NCI-H446 (cell line): ENCODE measurements around the gene COLEC12.
"Not testable (repeated sequence)": the region's sequence is repeated elsewhere in the genome, so short reads cannot be mapped to it uniquely, and the experiment has no call there.

Experiments used
- DNase-seq, 2 experiments: peaks; one replicate each; lab custom pipeline; 2025; lab: John Stamatoyannopoulos, UW

The COLEC12 gene

DNA sequence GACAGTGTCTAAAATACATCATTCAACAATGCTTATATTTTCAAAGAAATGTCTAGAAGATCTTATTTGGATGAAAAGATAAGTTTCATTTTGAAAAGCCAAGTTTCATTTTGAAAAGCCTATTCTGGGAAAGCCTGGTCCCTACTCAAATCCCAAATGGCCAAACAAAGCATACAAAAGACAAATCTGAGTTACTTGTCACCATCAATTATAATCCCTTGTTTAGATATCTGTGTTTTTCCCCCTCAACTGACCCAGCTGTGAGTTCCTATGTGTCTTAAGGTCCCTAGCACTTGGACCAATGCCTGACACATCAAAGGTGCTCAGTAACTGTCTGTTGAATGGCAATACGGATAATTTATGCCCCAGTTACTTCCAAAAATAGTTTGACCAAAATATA, 180.3 kb downstream of the COLEC12 start:
- DNase-seq = no peak

DNA sequence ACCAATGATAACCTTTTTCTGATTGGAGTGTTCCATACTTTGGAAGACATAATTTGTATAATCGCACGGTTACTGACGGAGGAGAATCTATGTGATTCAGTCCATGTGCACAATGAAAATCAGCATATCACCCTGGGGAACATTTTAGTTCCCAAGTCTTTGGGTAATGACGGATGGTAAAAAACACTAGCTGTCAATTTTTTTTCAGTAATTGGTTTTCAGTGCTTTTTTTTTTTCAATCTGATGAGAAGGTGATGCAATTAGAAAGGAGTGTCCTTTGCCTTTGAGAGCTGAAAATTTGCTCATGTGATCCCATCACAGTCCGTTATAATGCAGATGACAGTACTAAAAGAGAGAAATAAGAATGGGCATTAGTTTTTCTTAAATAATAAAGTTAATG, 180.8 kb downstream of the COLEC12 start:
- DNase-seq = no peak

DNA sequence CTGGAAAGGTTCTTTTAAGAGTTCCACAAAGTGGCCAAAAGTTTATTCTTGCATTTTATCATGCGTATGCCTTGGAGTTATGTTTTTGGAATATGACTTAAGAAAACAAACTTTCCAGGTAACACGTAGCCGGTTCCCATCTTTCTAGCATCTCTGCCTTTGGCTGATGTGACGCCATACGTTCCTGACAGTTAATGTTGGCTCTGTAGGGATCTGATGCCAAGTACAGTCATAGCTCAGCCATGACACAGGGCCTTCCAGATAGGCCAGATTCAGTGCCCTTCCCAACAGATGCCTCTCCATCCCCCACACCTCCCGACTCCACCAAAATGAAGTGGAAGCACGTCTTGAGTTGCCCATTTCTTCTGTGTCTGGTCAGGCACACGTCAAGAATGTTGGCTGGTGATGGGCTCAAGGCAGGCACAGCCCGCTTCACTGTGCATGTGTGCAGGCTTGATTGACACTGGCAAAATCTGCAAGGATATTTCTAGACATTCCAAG, 181.7 kb downstream of the COLEC12 start:
- DNase-seq = no peak

DNA sequence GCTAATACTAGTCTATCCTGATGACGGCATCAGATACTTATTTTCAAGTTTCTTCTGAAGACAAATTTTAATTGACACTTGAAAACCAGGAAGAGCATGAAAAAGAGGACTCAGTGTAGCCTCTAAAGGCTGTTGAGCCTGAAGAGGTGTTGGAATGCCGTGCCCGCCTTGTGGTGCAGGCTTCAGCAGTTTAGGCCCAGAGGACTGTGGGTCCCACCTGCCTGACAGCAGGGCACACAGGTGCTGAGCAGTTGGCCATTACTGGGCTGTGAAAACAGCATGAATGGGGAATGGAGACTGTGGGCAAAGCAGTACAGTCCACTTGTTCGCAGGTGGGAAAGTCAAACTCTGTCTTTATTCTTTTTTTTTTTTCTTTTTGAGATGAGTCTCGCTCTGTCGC, 182.9 kb downstream of the COLEC12 start:
- DNase-seq = no peak

DNA sequence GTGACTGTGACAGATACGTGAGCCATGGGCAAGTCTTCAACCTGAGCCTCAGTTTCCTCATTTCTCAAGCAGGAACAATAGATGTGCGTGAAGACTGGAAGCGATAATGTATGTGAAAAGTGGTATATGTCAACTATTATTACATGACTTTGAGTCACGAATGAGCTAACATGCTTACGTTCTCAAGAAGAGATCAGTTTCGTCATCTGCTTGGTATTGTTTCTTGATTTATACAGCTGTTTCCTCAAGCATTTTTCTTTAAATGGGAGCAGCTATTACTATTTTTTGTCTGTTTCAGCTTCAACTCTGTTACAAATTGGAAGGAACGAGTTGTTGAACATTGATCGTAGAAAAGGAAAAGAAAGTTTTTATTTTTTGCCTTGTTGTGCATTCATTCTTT, 184.1 kb downstream of the COLEC12 start:
- DNase-seq = no peak

DNA sequence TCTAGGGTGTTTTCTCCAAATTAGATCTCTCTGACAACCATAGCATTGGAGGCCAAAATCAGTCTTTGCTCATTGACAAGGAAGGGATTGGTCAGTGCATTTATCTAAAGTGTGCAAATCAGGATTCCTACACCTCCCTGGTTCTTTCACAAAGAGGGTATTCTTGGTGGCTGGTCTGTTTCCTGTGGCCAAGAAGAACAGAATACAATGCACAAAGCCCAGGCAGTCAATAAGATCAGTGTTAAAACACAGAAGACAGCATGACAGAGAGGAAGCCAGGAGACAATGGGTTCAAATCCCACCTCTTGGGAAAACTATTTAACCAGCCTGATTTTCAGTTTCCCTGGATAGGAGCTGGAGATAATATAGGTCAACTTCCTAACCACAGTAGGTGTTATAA, 186.6 kb downstream of the COLEC12 start:
- DNase-seq = no peak

DNA sequence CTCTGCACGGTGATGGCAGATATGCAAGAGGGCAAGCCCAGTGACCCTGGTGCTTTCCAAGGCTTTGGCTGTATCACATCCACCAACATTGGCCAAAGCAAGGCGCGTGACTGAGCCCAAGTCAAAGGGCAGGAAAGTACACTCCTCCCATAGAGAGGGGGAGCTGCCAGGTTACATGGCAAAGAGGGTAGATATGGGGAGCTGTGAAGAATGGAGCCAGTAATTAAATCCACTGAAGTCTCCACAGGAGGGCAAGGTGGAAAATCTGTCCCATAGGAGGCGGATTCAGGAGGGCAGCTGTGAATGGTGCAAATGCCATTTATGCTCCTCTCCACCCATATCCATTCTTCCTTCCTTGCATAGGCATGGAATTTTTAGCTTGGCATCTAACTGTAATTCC, 188.1 kb downstream of the COLEC12 start:
- no peak for DNase-seq

DNA sequence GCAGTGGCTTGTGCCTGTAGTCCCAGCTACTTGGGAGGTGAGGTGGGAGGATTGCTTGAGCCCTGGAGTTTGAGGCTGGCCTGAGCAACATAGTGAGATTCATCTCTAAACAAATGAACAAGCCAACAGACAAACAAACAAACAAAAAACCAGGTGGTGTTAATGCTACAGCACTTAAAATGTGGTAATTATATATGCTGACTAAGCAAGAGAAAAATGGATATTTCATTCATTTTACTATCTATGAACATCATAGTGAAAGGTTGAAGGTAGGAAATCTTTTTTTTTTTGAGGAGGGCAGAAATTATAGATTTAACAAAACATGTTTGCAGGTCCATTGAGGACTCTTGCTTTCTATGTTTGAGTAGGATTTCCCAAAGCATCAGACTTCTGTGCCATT, 190.5 kb downstream of the COLEC12 start:
- DNase-seq = no peak

DNA sequence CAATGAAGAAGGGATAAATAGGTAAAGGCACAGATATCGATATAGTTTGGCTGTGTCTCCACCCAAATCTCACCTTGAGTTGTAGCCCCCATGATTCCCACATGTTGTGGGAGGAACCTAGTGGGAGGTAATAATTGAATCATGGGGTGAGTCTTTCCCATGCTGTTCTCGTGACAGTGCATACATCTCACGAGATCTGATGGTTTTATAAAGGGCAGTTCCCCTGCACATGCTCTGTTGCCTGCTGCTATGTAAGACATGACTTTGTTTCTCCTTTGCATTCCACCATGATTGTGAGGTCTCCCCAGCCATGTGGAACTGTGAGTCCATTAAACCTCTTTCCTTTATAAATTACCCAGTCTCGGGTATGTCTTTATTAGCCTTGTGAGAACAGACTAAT, 192.4 kb downstream of the COLEC12 start:
- not testable (repeated sequence) for DNase-seq

DNA sequence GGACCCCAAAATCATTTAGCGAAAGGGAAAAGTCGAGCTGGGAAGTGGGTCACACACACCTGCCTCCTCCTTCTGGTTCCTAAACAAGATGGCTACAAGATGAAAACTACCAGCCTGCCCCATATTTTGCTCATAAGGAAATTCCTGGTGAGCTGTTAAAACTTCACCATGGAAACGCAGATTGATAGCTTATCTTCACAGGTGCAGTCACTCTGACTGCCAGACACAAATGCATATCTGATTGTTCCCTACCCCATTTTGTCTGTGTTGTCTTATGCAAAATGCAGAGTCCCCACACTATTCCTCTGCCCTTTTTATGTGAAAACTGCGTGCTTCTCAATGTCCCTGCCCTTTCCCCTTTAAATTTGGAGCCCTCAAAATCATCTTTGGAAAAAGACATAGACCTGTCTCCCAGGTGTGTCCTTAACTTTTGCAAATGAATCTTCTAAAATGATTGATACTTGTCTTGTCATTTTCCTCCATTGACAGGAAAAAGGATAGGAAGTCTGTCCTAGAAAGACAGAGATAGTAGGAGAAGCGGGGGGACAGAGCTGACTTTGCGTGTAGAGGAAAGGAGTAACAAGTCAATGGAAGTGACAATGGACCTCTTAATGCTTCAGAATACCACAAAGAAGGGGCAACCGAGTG, 193.8 kb downstream of the COLEC12 start:
- no peak for DNase-seq

DNA sequence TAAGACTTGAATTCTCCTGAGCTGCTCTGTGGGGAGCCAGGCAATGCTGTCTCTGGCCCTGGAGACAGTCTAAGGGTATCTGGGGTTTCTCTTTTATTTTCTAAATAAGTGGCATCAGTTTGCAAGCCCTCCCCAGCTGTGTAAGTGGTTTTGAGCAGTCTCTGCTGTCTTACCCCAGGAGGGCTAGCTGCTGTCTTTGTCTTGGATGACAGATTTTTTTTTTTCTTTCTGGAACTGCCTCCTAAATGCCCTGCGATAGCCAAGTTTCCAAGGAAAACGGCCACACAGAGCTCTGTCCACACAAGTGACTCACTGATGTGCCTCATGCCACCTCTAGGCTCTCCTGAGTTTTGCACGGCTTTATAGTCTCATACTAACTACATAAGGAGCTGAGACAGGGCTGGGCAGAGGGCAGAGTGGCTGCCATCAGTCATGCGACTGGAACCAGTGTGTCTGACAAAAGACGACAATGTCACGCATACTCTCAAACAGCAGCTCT, 195.4 kb downstream of the COLEC12 start:
- no peak for DNase-seq

DNA sequence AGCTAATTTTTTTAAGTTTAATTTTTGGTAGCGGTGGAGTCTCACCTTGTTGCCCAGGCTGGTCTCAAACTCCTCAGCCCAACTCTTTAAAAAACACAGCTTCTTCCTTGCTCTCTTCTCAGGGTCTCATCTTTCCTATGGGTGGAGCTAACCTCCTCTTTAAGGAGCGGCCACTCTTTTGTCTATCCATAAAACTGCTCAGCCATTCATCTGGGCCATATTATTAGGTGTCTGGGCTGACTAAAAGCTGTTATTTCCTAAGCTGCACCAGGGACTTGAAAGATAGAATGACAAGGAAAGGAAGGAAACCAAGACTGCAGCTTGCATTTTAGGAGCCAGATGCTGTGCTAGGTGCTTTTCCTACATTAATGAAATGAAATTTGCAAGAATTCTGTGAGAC, 196.9 kb downstream of the COLEC12 start:
- DNase-seq = no peak

DNA sequence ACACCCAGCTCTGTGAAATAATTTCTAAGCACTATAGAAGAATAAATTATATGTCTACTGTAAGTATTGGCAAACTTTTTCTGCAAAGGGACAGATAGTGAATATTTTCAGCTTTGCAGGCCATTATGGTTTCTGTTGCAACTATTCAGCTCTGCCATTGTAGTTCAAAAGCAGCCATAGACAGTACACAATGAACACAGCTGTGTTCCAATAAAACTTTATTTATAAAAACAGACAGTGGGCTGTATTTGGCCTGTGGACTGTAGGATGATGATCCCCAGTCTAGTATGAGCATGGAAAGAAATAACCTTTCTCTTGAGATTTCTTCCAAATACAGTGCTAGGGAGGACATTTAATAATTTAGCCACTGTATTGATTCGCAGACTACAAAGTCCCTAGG, 197.5 kb downstream of the COLEC12 start:
- no peak for DNase-seq

DNA sequence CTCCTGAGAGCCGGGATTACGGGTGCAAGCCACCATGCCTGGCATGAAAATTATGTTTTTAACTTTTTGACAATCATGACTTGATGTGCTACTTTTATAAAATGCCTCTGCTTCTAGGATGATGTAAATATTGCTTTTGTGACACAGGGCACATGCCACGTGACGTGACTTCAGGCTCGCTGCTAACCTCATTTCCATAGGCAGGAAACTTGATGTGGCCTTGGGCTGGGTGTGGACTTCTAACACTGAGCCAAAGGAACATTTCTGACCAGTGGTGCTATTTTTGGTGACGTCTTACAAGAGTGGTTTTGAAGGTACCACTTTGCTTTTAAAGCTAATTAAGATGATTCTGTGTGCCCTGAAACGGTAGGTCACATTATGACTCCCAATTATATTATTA, 198.4 kb downstream of the COLEC12 start:
- DNase-seq = no peak

DNA sequence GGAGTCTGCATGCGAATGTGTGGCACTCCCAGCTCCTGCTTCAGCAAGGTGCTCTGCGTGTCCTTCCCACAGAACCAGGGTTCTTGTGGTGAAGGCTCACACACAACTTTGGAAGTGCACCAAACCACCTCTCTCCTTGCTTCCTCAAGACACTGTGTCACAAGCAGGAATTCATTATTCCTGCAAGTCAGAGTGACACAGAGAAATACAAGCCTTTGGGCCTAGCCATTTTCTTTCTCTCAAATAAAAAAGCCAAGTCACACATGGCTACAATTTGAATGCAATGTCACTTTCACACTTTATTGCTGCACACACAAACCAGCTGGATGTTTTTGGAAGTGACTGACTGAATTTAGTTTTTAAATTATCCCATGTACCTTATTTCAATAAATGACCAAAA, 202.6 kb downstream of the COLEC12 start:
- no peak for DNase-seq

DNA sequence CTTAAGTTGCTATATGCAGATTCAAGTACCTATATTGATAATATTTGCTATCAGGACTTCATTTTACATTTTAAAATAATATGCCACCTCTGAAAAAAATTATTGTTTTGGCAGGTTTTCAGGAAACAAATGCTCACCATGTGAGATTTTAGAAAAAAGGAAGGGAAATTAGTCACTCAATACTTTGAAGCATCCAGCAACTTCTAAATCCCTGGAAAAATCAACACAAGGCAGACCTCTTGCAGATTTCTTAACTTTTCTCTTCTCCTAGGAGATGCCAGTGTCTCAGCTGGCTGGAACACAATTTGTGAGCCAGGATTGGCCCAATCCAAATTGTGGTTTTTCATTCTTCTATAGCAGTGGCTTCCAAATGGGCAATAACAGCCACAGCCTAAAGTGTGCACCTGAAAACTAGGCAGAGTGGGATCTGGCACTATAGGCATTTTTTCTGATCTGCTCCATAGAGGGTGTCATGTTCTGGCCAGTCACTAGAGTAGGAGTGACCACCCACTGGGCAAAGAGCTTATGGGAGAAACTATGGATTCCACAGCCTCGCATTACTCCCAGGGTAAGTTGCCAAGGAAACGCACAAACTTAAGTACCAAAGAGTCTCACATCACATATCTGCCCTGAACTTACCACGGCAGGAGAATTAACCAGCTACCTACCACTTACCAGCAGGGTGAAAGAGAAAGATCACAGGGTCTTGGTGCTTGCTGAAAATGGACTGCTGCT, 204.6 kb downstream of the COLEC12 start:
- DNase-seq = no peak

DNA sequence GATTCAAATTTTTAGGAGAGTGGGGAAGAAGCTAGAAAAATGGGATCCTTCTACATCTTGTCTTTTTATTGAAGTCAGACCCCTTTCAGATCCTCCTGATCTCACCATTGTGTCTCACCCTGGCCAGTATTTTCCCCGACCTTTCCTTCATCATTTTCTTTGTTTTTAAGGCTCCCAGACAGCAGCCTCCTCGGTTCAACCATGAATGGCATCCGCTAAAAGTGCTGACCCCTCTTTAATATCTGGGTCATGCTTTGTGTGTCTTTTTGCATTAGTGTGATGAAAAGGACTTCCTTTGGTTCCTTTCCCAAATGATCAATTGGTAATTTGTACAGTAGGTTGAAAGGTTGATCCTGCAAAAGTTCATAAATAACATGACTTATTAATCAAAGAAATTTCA, 205.9 kb downstream of the COLEC12 start:
- DNase-seq = no peak

DNA sequence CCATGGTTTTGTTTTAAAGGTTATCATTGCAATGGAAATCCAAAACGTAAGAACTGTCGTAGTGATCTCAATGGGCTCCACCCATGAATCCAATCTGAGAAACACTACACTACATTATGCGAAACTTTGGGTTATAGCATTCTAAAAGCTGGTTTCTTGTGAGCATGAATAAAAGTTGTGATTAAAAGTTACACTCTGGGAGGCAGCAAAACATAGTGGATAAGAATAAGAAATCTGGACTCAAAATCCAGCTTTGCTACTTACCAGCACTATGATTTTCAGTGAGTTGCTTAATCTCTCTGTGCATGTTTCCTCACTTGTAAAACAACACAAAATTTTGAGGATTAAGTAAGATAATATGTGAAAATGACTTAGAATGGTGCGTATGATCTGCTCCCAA, 207.0 kb downstream of the COLEC12 start:
- DNase-seq = no peak

DNA sequence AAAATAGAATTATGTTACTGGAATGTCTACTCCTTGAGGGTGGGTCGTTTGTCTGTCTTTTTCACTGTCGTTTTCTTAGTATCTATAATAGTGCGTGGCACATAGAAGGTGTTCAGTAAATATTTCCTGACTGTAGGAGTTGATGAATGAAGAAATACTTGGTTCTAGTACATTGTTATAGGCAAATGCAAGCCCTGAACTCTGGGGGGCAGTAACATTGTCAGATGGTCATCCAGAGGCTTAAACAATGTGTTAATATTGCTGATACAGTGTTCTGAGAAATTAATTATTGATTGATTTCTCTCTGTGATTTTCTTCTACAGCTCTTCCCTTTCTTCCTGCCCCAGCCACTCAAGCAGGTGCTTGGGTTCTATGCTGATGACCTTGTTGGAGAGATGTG, 208.2 kb downstream of the COLEC12 start:
- no peak for DNase-seq

DNA sequence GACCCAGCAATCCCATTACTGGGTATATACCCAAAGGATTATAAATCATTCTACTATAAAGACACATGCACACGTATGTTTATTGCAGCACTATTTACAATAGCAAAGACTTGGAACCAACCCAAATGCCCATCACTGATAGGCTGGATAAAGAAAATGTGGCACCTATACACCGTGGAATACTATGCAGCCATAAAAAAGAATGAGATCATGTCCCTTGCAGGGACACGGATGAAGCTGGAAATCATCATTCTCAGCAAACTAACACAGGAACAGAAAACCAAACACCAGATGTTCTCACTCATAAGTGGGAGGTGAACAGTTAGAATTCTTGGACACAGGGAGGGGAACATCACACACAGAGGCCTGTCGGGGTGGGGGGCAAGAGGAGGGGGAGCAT, 210.5 kb downstream of the COLEC12 start:
- DNase-seq = not testable (repeated sequence)

DNA sequence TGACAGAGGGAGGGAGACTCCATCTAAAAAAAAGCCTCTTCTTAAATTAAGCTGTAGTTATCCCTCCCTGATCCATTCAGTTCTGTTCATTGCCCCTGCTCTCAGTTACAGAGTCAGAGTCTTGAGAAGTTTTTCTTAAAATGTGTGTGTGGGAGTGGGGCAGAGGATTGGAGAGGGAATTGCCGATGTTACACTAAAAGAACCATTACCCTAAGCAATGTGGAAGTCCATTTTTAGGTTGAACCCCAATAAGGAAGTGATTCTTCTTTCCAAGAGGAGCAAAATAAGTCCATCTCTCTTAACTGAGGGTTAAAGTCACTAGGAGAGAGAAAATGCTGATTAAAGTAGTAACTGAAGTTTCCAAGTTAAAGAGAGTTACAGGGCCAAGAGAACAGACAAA, 211.5 kb downstream of the COLEC12 start:
- no peak for DNase-seq

DNA sequence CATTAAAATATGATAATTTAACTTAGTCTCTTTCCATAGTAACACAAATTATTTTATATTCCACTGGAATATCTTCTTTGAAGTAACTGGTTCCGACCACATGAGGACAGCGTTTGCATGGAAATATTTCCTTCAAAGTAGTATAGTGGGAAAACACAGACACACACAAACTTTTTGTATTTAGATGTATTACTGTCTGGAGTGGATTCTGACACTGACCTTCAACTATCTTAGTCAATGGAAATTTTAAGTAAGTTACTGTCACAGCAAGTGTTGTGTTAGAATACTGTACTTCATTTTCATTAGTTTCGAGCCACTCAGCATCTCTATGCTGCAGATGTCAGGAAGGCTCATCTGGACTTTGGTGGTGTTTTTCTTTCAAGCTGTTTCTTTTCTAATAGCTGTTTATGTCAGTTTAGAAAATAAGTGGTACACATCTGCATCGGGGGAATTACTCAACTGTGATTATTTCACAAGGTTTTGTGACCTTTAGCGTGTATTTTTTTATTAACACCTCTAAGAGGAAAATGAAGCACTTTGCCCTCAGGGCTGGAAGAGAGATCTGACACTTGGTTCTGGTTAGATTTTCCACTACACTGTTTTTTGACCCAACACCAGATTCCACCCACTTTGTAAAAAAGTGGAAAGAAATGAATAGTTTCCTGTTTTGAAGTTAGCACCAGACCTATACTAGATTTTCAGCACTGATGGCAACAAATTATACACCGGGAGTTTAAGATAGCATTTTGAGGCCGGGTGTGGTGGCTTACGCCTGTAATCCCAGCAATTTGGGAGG, 213.8 kb downstream of the COLEC12 start:
- DNase-seq = no peak

DNA sequence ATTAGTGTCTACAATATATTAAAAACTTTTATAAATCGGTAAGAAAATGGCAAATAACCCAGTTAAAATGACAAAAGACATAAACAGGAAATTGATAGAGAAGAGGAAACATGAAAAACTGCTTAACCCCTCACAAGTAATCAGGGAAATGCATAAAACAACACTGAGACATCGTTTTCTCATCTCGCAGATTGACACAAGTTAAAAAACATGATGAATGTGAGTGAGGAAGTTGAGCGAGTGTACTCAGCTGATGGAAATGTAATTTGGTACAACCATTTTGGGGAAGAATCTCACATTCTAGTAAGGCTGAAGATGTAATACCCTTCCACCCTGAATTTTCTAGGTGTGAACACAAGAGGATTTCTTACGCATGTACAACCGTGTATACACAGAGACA, 214.7 kb downstream of the COLEC12 start:
- no peak for DNase-seq
